Parathyroid adenoma (tissue), 2 donors: ENCODE data around the gene OTULIN.

Experiments
- H2AFZ ChIP-seq: fragments of 300-600 bp; sonication (generic); one replicate; pipeline ENCODE4 v1.7.0; 2017; ENCODE audit warnings: antibody characterized with exemption, mild to moderate bottlenecking
- H3K27ac ChIP-seq: fragments of 300-600 bp; sonication (generic); one replicate; pipeline ENCODE4 v1.7.0; 2017
- H3K27me3 ChIP-seq: fragments of 300-600 bp; sonication (generic); one replicate; pipeline ENCODE4 v1.7.0; 2017; ENCODE audit warnings: low read length; ENCODE audit not compliant: control insufficient read depth, insufficient read depth
- H3K36me3 ChIP-seq: fragments of 300-600 bp; sonication (generic); one replicate; pipeline ENCODE4 v1.7.0; 2017; ENCODE audit warnings: low read length; ENCODE audit not compliant: control insufficient read depth, insufficient read depth
- H3K4me1 ChIP-seq: fragments of 300-600 bp; sonication (generic); one replicate; pipeline ENCODE4 v1.7.0; 2017; ENCODE audit warnings: control low read depth
- H3K4me2 ChIP-seq: fragments of 300-600 bp; sonication (generic); one replicate; pipeline ENCODE4 v1.7.0; 2017; ENCODE audit warnings: low read length
- H3K4me3 ChIP-seq: fragments of 300-600 bp; sonication (generic); one replicate; pipeline ENCODE4 v1.7.0; 2017; ENCODE audit warnings: low read depth, low read length
- H3K79me2 ChIP-seq: fragments of 300-600 bp; sonication (generic); one replicate; pipeline ENCODE4 v1.7.0; 2017; ENCODE audit warnings: control low read depth
- H3K9ac ChIP-seq: fragments of 300-600 bp; sonication (generic); one replicate; pipeline ENCODE4 v1.7.0; 2017; ENCODE audit warnings: mild to moderate bottlenecking
- H3K9me3 ChIP-seq: fragments of 300-600 bp; sonication (generic); one replicate; pipeline ENCODE4 v1.7.0; 2017; ENCODE audit warnings: low read length; ENCODE audit not compliant: control insufficient read depth
- TF ChIP-seq, protein P1 (sequence below): fragments of 300-600 bp; sonication (generic); IDR thresholded peaks from one replicate; pipeline ENCODE4 v1.7.0; 2017; ENCODE audit warnings: antibody characterized with exemption, mild to moderate bottlenecking
- donor health status: primary hyperparathyroidism.

The OTULIN gene

DNA sequence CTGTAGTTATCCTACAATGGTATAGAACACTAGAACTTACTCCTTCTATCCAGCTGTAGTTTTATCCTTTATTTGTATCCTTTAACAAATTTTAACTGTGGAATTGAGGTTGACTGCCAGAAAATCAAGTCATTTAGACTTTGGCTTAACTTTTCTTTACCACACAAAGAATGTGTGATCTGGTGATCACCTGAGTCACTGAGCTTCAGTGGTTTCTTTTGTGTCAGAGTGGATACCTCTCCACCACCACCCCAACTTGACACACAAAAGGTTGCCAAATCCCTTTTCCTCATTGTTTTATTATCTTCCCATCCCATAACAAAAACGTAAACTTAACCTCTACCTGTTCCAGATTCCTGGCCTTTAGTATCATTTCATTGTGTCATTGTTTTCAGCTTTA lies 5.5 kb downstream of the OTULIN start:
- Histone ChIP-seq H3K9me3 (no peaks in the 10 kb centered on the region), H3K79me2 (peaks cover 38% of the 10 kb centered on the region), H2AFZ (no peak overlapping the region), H3K4me1 (peaks cover 9% of the 10 kb centered on the region), H3K27me3 (no peaks in the 10 kb centered on the region), H3K9ac (no peak overlapping the region), H3K4me3 (no peak overlapping the region), H3K4me2 (no peak overlapping the region), H3K36me3 (no peaks in the 10 kb centered on the region), H3K27ac (no peak overlapping the region)
- TF ChIP-seq, protein P1, sequence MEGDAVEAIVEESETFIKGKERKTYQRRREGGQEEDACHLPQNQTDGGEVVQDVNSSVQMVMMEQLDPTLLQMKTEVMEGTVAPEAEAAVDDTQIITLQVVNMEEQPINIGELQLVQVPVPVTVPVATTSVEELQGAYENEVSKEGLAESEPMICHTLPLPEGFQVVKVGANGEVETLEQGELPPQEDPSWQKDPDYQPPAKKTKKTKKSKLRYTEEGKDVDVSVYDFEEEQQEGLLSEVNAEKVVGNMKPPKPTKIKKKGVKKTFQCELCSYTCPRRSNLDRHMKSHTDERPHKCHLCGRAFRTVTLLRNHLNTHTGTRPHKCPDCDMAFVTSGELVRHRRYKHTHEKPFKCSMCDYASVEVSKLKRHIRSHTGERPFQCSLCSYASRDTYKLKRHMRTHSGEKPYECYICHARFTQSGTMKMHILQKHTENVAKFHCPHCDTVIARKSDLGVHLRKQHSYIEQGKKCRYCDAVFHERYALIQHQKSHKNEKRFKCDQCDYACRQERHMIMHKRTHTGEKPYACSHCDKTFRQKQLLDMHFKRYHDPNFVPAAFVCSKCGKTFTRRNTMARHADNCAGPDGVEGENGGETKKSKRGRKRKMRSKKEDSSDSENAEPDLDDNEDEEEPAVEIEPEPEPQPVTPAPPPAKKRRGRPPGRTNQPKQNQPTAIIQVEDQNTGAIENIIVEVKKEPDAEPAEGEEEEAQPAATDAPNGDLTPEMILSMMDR: no peak

DNA sequence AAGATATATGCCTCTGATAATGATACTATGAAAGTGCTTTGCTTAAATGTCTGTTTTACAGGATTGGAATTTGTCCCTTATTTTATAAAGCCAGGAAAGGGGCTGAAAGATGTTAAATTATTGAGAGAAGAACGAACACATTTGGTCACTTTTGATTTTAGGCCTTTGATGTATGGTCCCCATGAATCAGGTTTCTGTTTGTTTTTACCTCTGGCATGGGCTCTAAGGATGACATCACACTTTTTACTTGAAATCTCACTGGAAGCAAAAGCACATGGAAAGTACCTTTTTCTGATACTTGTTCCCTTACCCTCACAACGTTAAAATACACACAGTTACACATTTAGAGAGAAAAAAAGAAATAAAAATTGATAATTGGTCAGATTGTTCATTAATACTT lies 6.9 kb downstream of the OTULIN start:
- Histone ChIP-seq H3K9ac (no peak overlapping the region), H3K4me2 (no peak overlapping the region), H3K79me2 (peaks cover 24% of the 10 kb centered on the region), H3K4me3 (no peak overlapping the region), H3K36me3 (no peaks in the 10 kb centered on the region), H3K9me3 (no peaks in the 10 kb centered on the region), H3K4me1 (no peaks in the 10 kb centered on the region), H3K27me3 (no peaks in the 10 kb centered on the region), H2AFZ (no peak overlapping the region), H3K27ac (no peak overlapping the region)
- TF ChIP-seq, protein P1: no peak

DNA sequence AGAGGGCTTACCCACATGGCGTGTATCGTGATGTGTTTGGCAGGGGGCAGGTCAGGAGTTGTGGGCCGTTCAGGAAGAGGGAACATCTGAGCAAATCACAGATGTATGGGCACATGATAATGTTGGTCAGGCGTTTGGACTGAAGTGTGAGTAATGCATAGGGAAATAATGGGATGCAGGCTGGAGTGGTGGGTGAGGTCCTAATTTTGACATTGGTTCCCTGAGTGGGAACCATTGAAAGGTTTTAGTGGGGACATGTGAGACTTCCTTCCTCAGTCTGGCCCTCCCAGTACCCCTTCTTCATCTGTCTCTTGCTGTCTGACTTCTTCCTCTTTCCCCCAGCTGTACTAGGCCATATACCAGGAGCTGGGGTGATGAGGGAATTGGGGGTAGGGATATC lies 7.6 kb downstream of the OTULIN start:
- TF ChIP-seq, protein P1: no peak
- Histone ChIP-seq H3K27me3 (no peaks in the 10 kb centered on the region), H3K4me1 (no peaks in the 10 kb centered on the region), H3K36me3 (no peaks in the 10 kb centered on the region), H3K27ac (no peak overlapping the region), H2AFZ (no peak overlapping the region), H3K9me3 (no peaks in the 10 kb centered on the region), H3K9ac (no peak overlapping the region), H3K4me3 (no peak overlapping the region), H3K79me2 (peaks cover 23% of the 10 kb centered on the region), H3K4me2 (no peak overlapping the region)

DNA sequence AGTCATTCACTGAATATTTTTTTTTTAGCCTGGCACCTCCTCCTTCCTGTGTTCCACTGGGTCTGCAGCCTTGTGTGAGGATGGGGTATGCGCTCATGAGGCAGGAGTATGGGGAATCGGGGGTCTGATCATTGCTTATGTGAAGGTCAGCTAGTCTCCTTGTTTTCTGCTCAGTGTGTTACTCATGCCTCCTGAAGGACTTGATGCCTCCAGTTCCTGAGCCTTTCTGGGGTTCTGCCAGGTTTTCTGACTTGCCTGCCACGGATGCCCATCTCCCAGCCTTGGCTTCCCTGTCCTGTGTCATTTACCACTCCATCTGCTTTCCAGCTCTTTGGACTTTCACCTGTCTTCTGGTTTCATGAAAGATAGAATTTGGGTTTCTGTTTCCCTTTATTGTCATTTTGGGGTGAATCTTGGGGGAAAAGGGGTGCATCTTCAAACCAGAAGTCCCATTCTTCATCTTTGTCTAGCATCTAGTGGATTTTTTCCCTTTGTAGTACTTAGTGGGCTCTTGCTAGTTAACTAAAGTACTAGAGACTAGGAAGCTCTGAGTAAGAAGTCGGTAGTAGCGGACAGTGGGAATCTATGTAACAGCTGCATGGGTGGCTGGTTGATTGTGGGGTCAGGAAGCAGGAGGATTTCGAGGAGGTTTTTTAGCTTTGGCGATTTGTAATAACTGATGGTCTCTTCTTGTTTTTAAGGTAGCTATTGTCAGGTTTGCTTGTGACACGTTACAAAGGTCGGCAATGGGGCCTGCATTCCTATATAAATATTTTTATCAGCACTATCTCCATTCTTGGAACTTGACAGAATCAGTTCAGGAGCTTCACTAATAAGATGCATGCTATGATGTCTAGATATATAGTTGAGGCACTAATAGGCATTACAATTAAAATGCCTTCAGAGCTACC lies 8.2 kb downstream of the OTULIN start:
- Histone ChIP-seq H3K4me2 (no peak overlapping the region), H3K27ac (no peak overlapping the region)

More for the DNA sequence above, 8.2 kb downstream of the OTULIN start:
- Histone ChIP-seq H3K4me3 (no peak overlapping the region), H3K79me2 (peaks cover 20% of the 10 kb centered on the region), H2AFZ (no peak overlapping the region), H3K27me3 (no peaks in the 10 kb centered on the region), H3K36me3 (no peaks in the 10 kb centered on the region), H3K9me3 (no peaks in the 10 kb centered on the region), H3K4me1 (no peaks in the 10 kb centered on the region), H3K9ac (no peak overlapping the region)
- TF ChIP-seq, protein P1: no peak
